GM19324 (cell line): ENCODE data around the gene LGALS9.
"Not testable (repeated sequence)": the region's sequence is repeated elsewhere in the genome, so short reads cannot be mapped to it uniquely, and the experiment has no call there.

Experiments
- ATAC-seq: cut with Tn5 transposase; IDR thresholded peaks from one replicate; pipeline ENCODE4 v1.9.1; 2021; ENCODE audit warnings: mild to moderate bottlenecking, moderate library complexity; ENCODE audit not compliant: unreplicated experiment, low FRiP score

LGALS9 gene

DNA sequence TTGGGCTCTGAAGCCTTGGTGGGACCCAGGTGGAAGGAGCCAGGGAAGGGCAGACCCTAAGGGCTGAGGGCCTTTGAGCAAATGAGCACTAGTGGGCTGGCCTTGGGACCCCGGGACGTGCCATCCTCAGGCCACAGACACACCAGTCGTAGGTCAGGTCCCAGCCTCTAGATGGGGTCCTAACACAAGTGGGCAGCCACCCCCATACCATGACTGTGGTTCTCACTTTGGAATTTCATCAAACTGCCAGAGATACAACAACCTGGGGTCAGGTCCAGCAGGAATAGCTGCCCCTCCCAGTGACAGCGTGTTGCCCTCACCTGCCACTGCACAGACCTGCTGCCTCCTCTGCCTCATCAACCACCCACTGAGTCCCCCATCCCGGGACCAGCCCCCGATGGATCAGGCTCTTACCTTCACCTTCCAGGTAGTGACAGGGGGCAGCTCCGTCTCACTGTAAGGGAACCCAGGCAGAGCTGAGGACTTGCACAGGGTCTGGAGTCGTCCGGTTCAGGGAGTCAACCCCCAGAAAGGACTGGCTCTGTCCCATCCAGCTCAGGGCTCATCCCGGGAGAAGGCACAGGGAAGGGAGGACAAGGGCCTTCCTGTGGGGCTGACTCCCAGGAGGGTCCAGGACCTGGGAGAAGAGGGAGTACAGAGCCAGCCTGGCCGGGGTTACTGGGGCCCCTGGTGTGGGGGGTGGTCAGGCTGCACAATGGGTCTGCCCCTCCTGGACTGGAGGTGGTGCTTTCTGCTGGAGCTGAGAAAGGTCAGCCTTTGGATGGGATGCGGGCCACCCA, 40.0 kb downstream of the LGALS9 start:
- no peak for ATAC-seq

GRCh38 chr17:27671591-27671910, 40.6 kb downstream of the LGALS9 start:
- no peak for ATAC-seq

DNA sequence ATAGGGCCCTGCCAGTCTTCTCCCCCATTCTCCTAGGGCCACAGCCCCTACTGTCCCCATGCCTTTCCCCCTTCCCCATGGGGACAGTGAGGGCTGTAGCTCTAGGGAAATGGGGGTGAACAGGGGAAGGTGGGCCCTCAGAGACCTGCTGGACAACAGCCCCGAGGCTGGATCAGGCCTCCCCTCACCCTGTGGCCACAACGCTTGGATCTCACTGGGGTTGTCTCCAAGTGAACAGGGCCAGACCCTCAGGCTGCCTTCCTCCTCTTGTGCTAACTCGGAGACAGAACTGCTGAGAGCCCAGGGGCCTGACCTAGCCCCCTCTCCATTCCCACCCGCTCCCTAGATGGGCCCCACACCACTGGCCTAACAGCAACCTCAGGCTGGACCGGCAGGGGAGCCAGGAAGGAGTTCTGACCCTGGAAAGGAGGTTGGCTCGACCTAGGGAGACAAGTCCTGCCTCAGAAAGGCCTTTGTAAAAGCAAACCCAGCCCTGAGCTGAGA, 41.0 kb downstream of the LGALS9 start:
- ATAC-seq: not testable (repeated sequence)

- no peak for ATAC-seq
Observed at GRCh38 chr17:27674335-27674734, 43.3 kb downstream of the LGALS9 start.

- no peak for ATAC-seq
Observed at GRCh38 chr17:27677191-27677590, 46.2 kb downstream of the LGALS9 start.

GRCh38 chr17:27686322-27686721, 55.3 kb downstream of the LGALS9 start:
- not testable (repeated sequence) for ATAC-seq

GRCh38 chr17:27690882-27691281, 59.9 kb downstream of the LGALS9 start:
- no peak for ATAC-seq

DNA sequence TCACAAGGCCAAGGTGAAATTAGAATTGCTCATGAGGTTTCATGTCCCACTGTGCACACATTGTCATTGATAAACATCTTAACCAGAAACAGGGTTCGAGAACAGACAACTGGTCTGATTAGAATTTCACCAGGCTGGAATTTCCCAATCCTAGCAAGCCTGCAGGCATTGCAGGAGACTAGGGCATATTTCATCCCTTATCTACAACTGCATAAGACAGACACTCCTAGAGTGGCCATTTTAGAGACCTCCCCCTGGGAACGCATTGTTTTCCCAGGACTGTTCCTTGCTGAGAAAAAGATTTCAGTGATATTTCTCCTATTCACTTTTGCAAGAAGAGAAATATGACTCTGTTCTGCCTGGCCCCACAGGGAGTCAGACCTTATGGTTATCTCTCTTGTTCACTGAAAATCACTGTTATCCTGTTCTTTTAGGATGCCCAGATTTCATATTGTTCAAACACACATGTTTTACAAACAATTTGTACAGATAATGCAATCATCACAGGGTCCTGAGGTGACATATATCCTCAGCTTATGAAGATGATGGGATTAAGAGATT, 64.3 kb downstream of the LGALS9 start:
- ATAC-seq: not testable (repeated sequence)
